K562 (cell line): ENCODE data around the gene FAM98C.

Experiments used
- ARNT ChIP-seq, 2 experiments: fragments of 450-650 bp; IDR thresholded peaks; 2 replicates each; pipeline ENCODE4 v1.6.1; 2016; ENCODE audit warnings: mild to moderate bottlenecking in 1 of 2
- BMI1 ChIP-seq: fragments of 150-350 bp; IDR thresholded peaks from 2 replicates; pipeline ENCODE4 v1.6.1; 2014; ENCODE audit warnings: low read length
- CREB1 ChIP-seq, 2 experiments: sonication (generic) in 1 of 2; formaldehyde crosslinking in 1 of 2; IDR thresholded peaks; 2 replicates each; pipeline versions ENCODE4 v1.6.1 to v1.8.0; 2012 to 2022; ENCODE audit warnings: inconsistent platforms in 1 of 2, mild to moderate bottlenecking in 1 of 2, missing genetic modification reagents in 1 of 2, moderate library complexity in 1 of 2
- JUN ChIP-seq, 2 experiments: sonication (generic) in 1 of 2; formaldehyde crosslinking in 1 of 2; IDR thresholded peaks; 2 replicates each; pipeline versions ENCODE4 v1.6.1 to v1.8.0; 2012 to 2022; ENCODE audit warnings: borderline replicate concordance in 2 of 2, mild to moderate bottlenecking in 2 of 2, improper control_type of control experiment in 1 of 2, low read depth in 1 of 2, low read length in 1 of 2, missing genetic modification reagents in 1 of 2
- SMC3 ChIP-seq: conservative IDR thresholded peaks from 2 replicates; pipeline ENCODE4 v1.6.1; 2011; ENCODE audit warnings: low read depth, low read length, improper control_type of control experiment; ENCODE audit not compliant: insufficient read depth
- ZNF24 ChIP-seq: fragments of 450-650 bp; IDR thresholded peaks from 2 replicates; pipeline ENCODE4 v1.6.1; 2016
- TF ChIP-seq, protein P1 (sequence below): fragments of 150-350 bp; IDR thresholded peaks from 2 replicates; pipeline ENCODE4 v1.6.1; 2014; ENCODE audit warnings: low read depth, mild to moderate bottlenecking, low read length, borderline replicate concordance
- TF ChIP-seq, protein P2 (sequence below): fragments of 250-450 bp; sonication (Bioruptor Pico); IDR thresholded peaks from 2 replicates; pipeline ENCODE4 v1.9.0; 2021; ENCODE audit warnings: mild to moderate bottlenecking, inconsistent platforms

DNA sequence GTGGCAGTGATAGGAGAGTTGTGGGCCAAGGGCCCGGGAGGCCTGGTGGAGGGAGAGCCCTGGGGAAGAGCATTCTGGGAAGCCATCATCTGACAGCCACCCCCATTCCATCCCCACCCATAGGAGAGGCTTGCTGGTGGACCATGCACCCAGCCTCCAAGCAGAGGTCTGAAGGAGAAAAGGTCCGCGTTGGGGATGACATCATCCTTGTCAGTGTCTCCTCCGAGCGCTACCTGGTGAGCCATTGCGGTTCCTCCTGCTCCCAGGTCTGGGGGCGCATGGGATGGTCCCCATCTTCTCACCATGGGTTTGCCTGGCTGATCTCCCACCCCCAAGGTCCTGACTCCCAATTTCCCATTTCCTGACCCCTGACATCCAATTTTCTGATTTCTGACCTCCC lies 41.1 kb downstream of the FAM98C start:
- TF ChIP-seq SMC3, result no peak
- TF ChIP-seq BMI1, result no peak
- TF ChIP-seq CREB1 (IDR thresholded peaks at IDR 0.05), result no peak
- no peak for TF ChIP-seq CREB1 (CRISPR knock-in tag; IDR thresholded peaks at IDR 0.05)
- TF ChIP-seq, protein P1, sequence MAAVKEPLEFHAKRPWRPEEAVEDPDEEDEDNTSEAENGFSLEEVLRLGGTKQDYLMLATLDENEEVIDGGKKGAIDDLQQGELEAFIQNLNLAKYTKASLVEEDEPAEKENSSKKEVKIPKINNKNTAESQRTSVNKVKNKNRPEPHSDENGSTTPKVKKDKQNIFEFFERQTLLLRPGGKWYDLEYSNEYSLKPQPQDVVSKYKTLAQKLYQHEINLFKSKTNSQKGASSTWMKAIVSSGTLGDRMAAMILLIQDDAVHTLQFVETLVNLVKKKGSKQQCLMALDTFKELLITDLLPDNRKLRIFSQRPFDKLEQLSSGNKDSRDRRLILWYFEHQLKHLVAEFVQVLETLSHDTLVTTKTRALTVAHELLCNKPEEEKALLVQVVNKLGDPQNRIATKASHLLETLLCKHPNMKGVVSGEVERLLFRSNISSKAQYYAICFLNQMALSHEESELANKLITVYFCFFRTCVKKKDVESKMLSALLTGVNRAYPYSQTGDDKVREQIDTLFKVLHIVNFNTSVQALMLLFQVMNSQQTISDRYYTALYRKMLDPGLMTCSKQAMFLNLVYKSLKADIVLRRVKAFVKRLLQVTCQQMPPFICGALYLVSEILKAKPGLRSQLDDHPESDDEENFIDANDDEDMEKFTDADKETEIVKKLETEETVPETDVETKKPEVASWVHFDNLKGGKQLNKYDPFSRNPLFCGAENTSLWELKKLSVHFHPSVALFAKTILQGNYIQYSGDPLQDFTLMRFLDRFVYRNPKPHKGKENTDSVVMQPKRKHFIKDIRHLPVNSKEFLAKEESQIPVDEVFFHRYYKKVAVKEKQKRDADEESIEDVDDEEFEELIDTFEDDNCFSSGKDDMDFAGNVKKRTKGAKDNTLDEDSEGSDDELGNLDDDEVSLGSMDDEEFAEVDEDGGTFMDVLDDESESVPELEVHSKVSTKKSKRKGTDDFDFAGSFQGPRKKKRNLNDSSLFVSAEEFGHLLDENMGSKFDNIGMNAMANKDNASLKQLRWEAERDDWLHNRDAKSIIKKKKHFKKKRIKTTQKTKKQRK, result no peak
- no peak for TF ChIP-seq JUN (IDR thresholded peaks at IDR 0.05; ENCODE audit: borderline replicate concordance, low read depth, low read length)
- no peak for TF ChIP-seq JUN (CRISPR knock-in tag; IDR thresholded peaks at IDR 0.05; ENCODE audit: borderline replicate concordance)
- no peak for TF ChIP-seq ARNT (IDR thresholded peaks at IDR 0.05)
- no peak for TF ChIP-seq ZNF24
- TF ChIP-seq, protein P2, sequence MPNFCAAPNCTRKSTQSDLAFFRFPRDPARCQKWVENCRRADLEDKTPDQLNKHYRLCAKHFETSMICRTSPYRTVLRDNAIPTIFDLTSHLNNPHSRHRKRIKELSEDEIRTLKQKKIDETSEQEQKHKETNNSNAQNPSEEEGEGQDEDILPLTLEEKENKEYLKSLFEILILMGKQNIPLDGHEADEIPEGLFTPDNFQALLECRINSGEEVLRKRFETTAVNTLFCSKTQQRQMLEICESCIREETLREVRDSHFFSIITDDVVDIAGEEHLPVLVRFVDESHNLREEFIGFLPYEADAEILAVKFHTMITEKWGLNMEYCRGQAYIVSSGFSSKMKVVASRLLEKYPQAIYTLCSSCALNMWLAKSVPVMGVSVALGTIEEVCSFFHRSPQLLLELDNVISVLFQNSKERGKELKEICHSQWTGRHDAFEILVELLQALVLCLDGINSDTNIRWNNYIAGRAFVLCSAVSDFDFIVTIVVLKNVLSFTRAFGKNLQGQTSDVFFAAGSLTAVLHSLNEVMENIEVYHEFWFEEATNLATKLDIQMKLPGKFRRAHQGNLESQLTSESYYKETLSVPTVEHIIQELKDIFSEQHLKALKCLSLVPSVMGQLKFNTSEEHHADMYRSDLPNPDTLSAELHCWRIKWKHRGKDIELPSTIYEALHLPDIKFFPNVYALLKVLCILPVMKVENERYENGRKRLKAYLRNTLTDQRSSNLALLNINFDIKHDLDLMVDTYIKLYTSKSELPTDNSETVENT (CRISPR knock-in tag), result no peak
